Large intestine (tissue), 3 donors: ENCODE measurements around the gene FHOD3. TPM values are rescaled to one million over a fixed set of nuclear protein-coding genes. Genes with fewer than 3 reads are reported as not detected.
A peak's percentile ranks its signal among the peaks of the same experiment; 100 is the strongest.
"Not testable (repeated sequence)": the region's sequence is repeated elsewhere in the genome, so short reads cannot be mapped to it uniquely, and the experiment has no call there.

Source experiments
- DNase-seq, 2 donors: peaks; one replicate each; pipeline versions ENCODE4 v3.0.0 to v3.0.0-alpha.2; 2013
- H3K27ac ChIP-seq: one replicate; pipeline ENCODE4 v1.5.1; 2013; ENCODE audit warnings: low read length
- H3K27me3 ChIP-seq: 2 replicates; pipeline ENCODE4 v1.6.1; 2013; ENCODE audit warnings: low read length; ENCODE audit not compliant: control insufficient read depth, insufficient read depth
- H3K36me3 ChIP-seq: 2 replicates; pipeline ENCODE4 v1.6.1; 2013; ENCODE audit warnings: low read length; ENCODE audit not compliant: control insufficient read depth, insufficient read depth
- H3K4me1 ChIP-seq: one replicate; pipeline ENCODE4 v1.6.1; 2013; ENCODE audit warnings: low read length; ENCODE audit not compliant: control insufficient read depth, insufficient read depth
- H3K4me3 ChIP-seq: one replicate; pipeline ENCODE4 v1.5.1; 2013; ENCODE audit warnings: low read length
- H3K9me3 ChIP-seq: one replicate; pipeline ENCODE4 v1.6.1; 2013; ENCODE audit warnings: mild to moderate bottlenecking, low read depth, low read length, moderate library complexity; ENCODE audit not compliant: control insufficient read depth
- WGBS: methylation state at CpG from one replicate; pipeline ENCODE4 v1.1.5; 2013; ENCODE audit warnings: low lambda C conversion rate; ENCODE audit not compliant: insufficient coverage; 5-methylcytosine and 5-hydroxymethylcytosine counted together
- polyA plus RNA-seq: library from polyadenylated mRNA; unstranded; fragments of 120-200 nt; gene quantifications from one replicate; pipeline ENCODE4 v1.2.1, GENCODE V29; 2013

The FHOD3 gene
- polyA plus RNA-seq, 1 donor = 10.5 TPM

- no peak overlapping the region for H3K27ac ChIP-seq
- H3K9me3 ChIP-seq = no peaks in the 10 kb centered on the region
- H3K27me3 ChIP-seq = no peaks in the 10 kb centered on the region
- H3K4me3 ChIP-seq = no peak overlapping the region
- H3K36me3 ChIP-seq = no peaks in the 10 kb centered on the region
- 80% methylated on average over 1 of the region's 3 CpGs for WGBS
- DNase-seq = no peak
- no peaks in the 10 kb centered on the region for H3K4me1 ChIP-seq
Observed at GRCh38 chr18:36752929-36753865, 455.7 kb downstream of the FHOD3 start.

- WGBS = no CpG with 5 or more reads among the region's 4 CpGs
- DNase-seq = no peak
- H3K27ac ChIP-seq = no peak overlapping the region
Observed at GRCh38 chr18:36756242-36756641, 458.7 kb downstream of the FHOD3 start.

GRCh38 chr18:36757081-36757480, 459.6 kb downstream of the FHOD3 start:
- H3K27ac ChIP-seq = no peak overlapping the region
- H3K36me3 ChIP-seq = no peaks in the 10 kb centered on the region
- no peaks in the 10 kb centered on the region for H3K4me1 ChIP-seq
- WGBS = no CpG with 5 or more reads among the region's 1 CpG
- no peaks in the 10 kb centered on the region for H3K9me3 ChIP-seq
- no peak overlapping the region for H3K4me3 ChIP-seq
- DNase-seq = peak; percentile 25 to 34
- H3K27me3 ChIP-seq = no peaks in the 10 kb centered on the region

More at GRCh38 chr18:36756242-36756641, 458.7 kb downstream of the FHOD3 start:
- Histone ChIP-seq H3K27me3 (no peaks in the 10 kb centered on the region), H3K4me1 (no peaks in the 10 kb centered on the region), H3K9me3 (no peaks in the 10 kb centered on the region), H3K36me3 (no peaks in the 10 kb centered on the region), H3K4me3 (no peak overlapping the region)

- DNase-seq = no peak
- Histone ChIP-seq H3K27ac (no peak overlapping the region), H3K36me3 (no peaks in the 10 kb centered on the region), H3K9me3 (no peaks in the 10 kb centered on the region), H3K4me1 (no peaks in the 10 kb centered on the region), H3K4me3 (no peak overlapping the region), H3K27me3 (no peaks in the 10 kb centered on the region)
- no CpG with 5 or more reads among the region's 3 CpGs for WGBS
Observed at GRCh38 chr18:36757991-36758390, 460.5 kb downstream of the FHOD3 start.

- Histone ChIP-seq H3K27ac (no peak overlapping the region), H3K4me1 (no peaks in the 10 kb centered on the region), H3K27me3 (no peaks in the 10 kb centered on the region), H3K9me3 (no peaks in the 10 kb centered on the region), H3K4me3 (no peak overlapping the region), H3K36me3 (no peaks in the 10 kb centered on the region)
- no peak for DNase-seq
- WGBS = no CpG with 5 or more reads among the region's 10 CpGs
Observed at GRCh38 chr18:36758623-36759022, 461.1 kb downstream of the FHOD3 start.

GRCh38 chr18:36759167-36759776, 461.8 kb downstream of the FHOD3 start:
- WGBS = no CpG with 5 or more reads among the region's 6 CpGs

GRCh38 chr18:36760598-36760997, 463.1 kb downstream of the FHOD3 start:
- Histone ChIP-seq H3K9me3 (no peaks in the 10 kb centered on the region), H3K36me3 (no peaks in the 10 kb centered on the region), H3K4me1 (no peaks in the 10 kb centered on the region), H3K4me3 (no peak overlapping the region), H3K27me3 (no peaks in the 10 kb centered on the region), H3K27ac (no peak overlapping the region)
- WGBS = no CpG with 5 or more reads among the region's 29 CpGs
- peak in 1 of 2 donors; percentile 21 for DNase-seq

More at GRCh38 chr18:36759167-36759776, 461.8 kb downstream of the FHOD3 start:
- H3K27ac ChIP-seq = no peak overlapping the region
- no peaks in the 10 kb centered on the region for H3K9me3 ChIP-seq
- no peak overlapping the region for H3K4me3 ChIP-seq
- H3K36me3 ChIP-seq = no peaks in the 10 kb centered on the region
- DNase-seq = no peak
- H3K4me1 ChIP-seq = no peaks in the 10 kb centered on the region
- H3K27me3 ChIP-seq = no peaks in the 10 kb centered on the region

GRCh38 chr18:36761186-36761698, 463.7 kb downstream of the FHOD3 start:
- H3K36me3 ChIP-seq = no peaks in the 10 kb centered on the region
- no peak for DNase-seq
- WGBS = 92% methylated on average over 9 of the region's 12 CpGs
- H3K27ac ChIP-seq = no peak overlapping the region
- no peaks in the 10 kb centered on the region for H3K9me3 ChIP-seq
- H3K27me3 ChIP-seq = no peaks in the 10 kb centered on the region
- H3K4me3 ChIP-seq = no peak overlapping the region
- no peaks in the 10 kb centered on the region for H3K4me1 ChIP-seq

GRCh38 chr18:36762074-36762473, 464.6 kb downstream of the FHOD3 start:
- no peak overlapping the region for H3K4me3 ChIP-seq
- WGBS = 100% methylated on average over 1 of the region's 2 CpGs

GRCh38 chr18:36762965-36763364, 465.5 kb downstream of the FHOD3 start:
- H3K27me3 ChIP-seq, DNase-seq, H3K4me1 ChIP-seq, H3K9me3 ChIP-seq, H3K4me3 ChIP-seq, H3K36me3 ChIP-seq, H3K27ac ChIP-seq: not testable (repeated sequence)
- WGBS = over 99% methylated on average over 15 of the region's 26 CpGs

More at GRCh38 chr18:36762074-36762473, 464.6 kb downstream of the FHOD3 start:
- DNase-seq = no peak
- H3K4me1 ChIP-seq = no peaks in the 10 kb centered on the region
- H3K36me3 ChIP-seq = no peaks in the 10 kb centered on the region
- no peaks in the 10 kb centered on the region for H3K27me3 ChIP-seq
- no peak overlapping the region for H3K27ac ChIP-seq
- H3K9me3 ChIP-seq = no peaks in the 10 kb centered on the region
